ENCODE measurements around the gene EIF3F. TPM values are rescaled to one million over a fixed set of nuclear protein-coding genes. Genes with fewer than 3 reads are reported as not detected.

The EIF3F gene
- total and polyA plus RNA-seq, 8 donors, result 102 to 580 (median 189) TPM

DNA sequence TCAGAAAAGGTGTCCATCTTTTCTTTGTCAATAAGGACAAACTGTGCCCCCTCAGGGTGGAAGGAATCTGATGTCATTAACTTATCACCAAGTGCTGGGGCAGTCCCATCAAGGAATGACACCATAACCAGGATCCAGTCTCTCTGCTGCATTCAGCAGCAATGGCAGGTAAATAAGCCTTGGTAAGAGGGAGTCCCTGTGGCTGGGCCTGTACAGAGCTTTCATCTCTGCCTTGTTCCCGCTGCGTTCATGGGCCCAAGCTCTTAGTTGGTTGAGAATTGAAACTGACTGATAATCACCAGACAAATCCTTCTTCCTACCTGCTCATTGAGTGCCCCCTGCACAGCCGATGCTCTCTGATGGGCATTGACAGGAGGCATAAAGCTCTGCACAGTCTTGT lies 22.7 kb downstream of the EIF3F start:
- DNase-seq, result no peak
- Histone ChIP-seq H3K36me3 (no peaks in the 10 kb centered on the region), H3K4me3 (no peak overlapping the region), H3K27ac (no peak overlapping the region), H3K4me1 (no peaks in the 10 kb centered on the region), H3K9me3 (no peaks in the 10 kb centered on the region), H3K27me3 (peaks cover 0 to 10% (median 0%) of the 10 kb centered on the region in 3 donors)
- TF ChIP-seq POLR2A (IDR thresholded peaks at IDR 0.05), result no peak
- intact Hi-C loops (cut with DNase I; ENCODE audit: low total_unique reads), result loop anchor here (5.0 kb wide), 1 partner anchor 87 kb away; no protein-coding TSS in a partner anchor
- 83 to 97% (median 93%) methylated on average over 3 of the region's 3 CpGs for WGBS, 5 donors

- intact Hi-C loops (cut with DNase I; ENCODE audit: low total_unique reads), result no loop called here
- WGBS, 5 donors, result 80 to 91% (median 85%) methylated on average over 2 of the region's 2 CpGs
- no peak for DNase-seq
- no peak overlapping the region for H3K4me3 ChIP-seq
- TF ChIP-seq EP300 (IDR thresholded peaks at IDR 0.05) (no peak), POLR2AphosphoS5 (IDR thresholded peaks at IDR 0.05) (no peak), POLR2A (IDR thresholded peaks at IDR 0.05) (no peak), CTCF (IDR thresholded peaks at IDR 0.05) (no peak)
- peaks cover 0 to 14% (median under 1%) of the 10 kb centered on the region in 3 donors for H3K27me3 ChIP-seq
- no peaks in the 10 kb centered on the region for H3K4me1 ChIP-seq
- H3K9me3 ChIP-seq, result no peaks in the 10 kb centered on the region
- no peaks in the 10 kb centered on the region for H3K36me3 ChIP-seq
- H3K27ac ChIP-seq, result no peak overlapping the region
Observed at GRCh38 chr11:8011371-8011770, 24.2 kb downstream of the EIF3F start.

DNA sequence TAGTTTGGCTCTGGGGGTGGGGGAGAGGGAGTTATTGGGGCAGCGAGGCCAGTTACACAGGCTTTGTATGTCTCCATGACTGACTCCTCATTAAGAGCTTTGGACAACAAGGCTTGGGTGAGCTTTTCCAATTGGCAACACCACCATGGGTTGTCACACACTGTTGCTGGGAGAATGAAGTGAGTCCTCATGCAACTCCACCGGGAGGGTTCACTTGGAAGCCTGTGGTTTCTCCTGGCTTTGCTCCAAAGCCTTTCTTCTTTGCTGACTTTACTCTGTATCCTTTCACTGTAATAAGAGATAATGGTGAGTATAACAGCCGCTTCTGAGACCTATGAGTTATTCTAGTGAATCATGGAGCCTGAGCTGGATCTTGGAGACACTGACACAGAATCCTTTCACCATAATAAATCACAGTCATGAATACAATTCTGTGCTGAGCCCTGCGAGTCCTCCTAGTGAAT lies 24.9 kb downstream of the EIF3F start:
- H3K9me3 ChIP-seq, result no peaks in the 10 kb centered on the region
- H3K27me3 ChIP-seq, result peaks cover 0 to 21% (median 7%) of the 10 kb centered on the region in 3 donors
- intact Hi-C loops (cut with DNase I; ENCODE audit: low total_unique reads), result no loop called here
- no peak for DNase-seq
- no peaks in the 10 kb centered on the region for H3K4me1 ChIP-seq
- H3K27ac ChIP-seq, result no peak overlapping the region
- TF ChIP-seq CTCF (IDR thresholded peaks at IDR 0.05), result no peak
- TF ChIP-seq EP300 (IDR thresholded peaks at IDR 0.05), result no peak
- no peak for TF ChIP-seq POLR2A (IDR thresholded peaks at IDR 0.05)
- 34 to 54% (median 44%) methylated on average over 4 of the region's 4 CpGs for WGBS, 5 donors
- H3K4me3 ChIP-seq, result no peak overlapping the region
- no peaks in the 10 kb centered on the region for H3K36me3 ChIP-seq

DNA sequence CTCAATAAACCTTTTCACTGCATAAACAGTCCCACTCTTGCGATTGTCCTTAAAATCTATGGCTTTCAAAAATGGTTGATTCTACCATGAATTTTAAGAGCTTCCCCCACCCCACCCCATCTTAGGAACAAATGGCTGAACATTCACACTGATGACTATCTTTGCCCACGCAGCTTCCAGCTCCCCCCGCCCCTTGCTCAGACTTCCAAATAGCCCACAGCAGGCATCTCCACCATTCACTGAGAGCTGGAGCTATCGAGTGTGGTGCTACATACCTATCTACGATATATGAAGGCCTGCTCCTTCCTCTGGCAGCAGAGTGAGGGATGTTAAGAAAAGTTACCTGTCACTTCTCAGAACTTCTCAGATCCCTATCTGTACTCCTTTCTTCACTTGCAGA lies 26.7 kb downstream of the EIF3F start:
- TF ChIP-seq EP300 (IDR thresholded peaks at IDR 0.05), result no peak
- no peak for TF ChIP-seq POLR2A (IDR thresholded peaks at IDR 0.05)
- no peak for TF ChIP-seq CTCF (IDR thresholded peaks at IDR 0.05)
- TF ChIP-seq POLR2AphosphoS5 (IDR thresholded peaks at IDR 0.05), result no peak

DNA sequence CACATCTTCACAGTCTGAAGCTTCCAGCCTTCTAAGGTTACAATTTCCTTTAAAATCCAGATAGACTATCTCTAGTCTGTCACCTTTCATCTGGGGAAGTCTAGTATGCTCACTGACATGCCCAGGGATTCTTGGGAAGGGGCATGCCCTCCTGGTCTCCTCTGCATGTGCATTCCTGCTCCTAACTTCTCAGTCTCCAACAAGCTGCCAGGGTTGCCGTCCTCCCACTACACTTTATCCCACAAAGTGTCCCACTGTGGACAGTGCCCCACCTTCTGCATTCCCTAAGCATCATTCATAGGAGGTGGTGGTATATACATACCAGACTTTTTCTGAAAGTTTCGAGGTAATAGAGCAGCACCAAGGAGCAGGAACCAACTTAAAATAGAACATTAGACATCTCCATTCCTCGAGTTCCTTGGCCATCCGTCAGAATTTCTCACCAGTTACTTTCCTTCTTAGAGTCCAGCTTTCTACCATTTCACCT lies 28.7 kb downstream of the EIF3F start:
- intact Hi-C loops (cut with DNase I; ENCODE audit: low total_unique reads), result no loop called here
- TF ChIP-seq POLR2A (IDR thresholded peaks at IDR 0.05), result no peak
- TF ChIP-seq POLR2AphosphoS5 (IDR thresholded peaks at IDR 0.05), result no peak
- TF ChIP-seq EP300 (IDR thresholded peaks at IDR 0.05), result no peak
- TF ChIP-seq CTCF (IDR thresholded peaks at IDR 0.05), result no peak
- Histone ChIP-seq H3K27me3 (peaks cover 0 to 59% (median 35%) of the 10 kb centered on the region in 3 donors), H3K36me3 (no peaks in the 10 kb centered on the region), H3K27ac (no peak overlapping the region), H3K4me1 (peaks cover 15 to 28% (median 22%) of the 10 kb centered on the region in 4 donors), H3K9me3 (no peaks in the 10 kb centered on the region), H3K4me3 (no peak overlapping the region)
- no peak for DNase-seq
- whole genome bisulfite sequencing, 5 donors, result 47 to 63% (median 60%) methylated on average over 4 of the region's 4 CpGs

More for the DNA sequence above, 26.7 kb downstream of the EIF3F start:
- Histone ChIP-seq H3K36me3 (no peaks in the 10 kb centered on the region), H3K27ac (no peak overlapping the region), H3K27me3 (peaks cover 0 to 39% (median 23%) of the 10 kb centered on the region in 3 donors), H3K9me3 (no peaks in the 10 kb centered on the region), H3K4me3 (no peak overlapping the region), H3K4me1 (peaks cover 3 to 10% (median 7%) of the 10 kb centered on the region in 4 donors)
- intact Hi-C loops (cut with DNase I; ENCODE audit: low total_unique reads), result no loop called here
- no peak for DNase-seq
- WGBS, 5 donors, result 74 to 81% (median 77%) methylated on average over 5 of the region's 5 CpGs

Data from stomach (tissue), 9 donors.